ENCODE results near the gene GZMM. TPM values are rescaled to one million over a fixed set of nuclear protein-coding genes. Genes with fewer than 3 reads are reported as not detected.

GZMM gene
- total RNA-seq, 2 experiments from 2014 or later = 52.7 to 58.5 TPM

DNA sequence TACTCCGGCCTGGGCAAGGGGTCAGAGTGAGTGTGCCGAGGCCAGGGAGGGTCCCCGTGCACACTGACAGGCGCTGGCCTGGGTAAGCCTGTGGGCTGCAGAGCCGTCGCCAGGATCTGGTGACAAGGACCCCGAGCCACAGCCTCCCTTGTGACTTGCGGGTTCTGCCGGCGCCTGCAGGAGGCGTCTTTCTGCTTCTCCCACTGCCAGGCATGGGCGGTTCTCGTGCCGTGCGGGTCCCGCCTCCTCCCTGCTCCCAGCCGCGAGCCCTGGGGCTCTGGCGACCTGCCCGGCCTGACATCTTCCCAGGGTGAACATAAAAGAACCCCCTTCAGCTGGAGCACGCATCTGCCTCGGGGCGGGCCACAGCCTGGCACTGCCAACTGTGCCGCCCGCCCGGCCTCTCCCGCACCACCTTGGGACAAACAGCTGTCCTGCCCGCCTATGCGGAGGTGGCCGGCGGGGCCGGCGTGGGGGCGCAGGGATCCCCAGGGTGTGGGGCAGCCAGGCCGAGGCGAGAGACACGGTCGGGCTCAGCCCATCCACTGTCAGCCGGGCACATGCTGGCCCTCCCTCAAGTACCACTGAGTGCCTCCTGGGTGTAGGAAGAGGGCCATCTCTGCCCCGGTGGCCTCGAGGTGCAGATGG lies 44.4 kb downstream of the GZMM start:
- ATAC-seq (peak; percentile 80), DNase-seq (peak; percentile 84)
- Mint-ChIP-seq H3K27me3 (peaks cover 21% of the 10 kb centered on the region), H3K9me3 (no peaks in the 10 kb centered on the region), H3K36me3 (ENCODE audit: low read depth) (no peaks in the 10 kb centered on the region), H3K27ac (no peak overlapping the region), H3K4me1 (ENCODE audit: low read depth) (peaks cover 5% of the 10 kb centered on the region), H3K4me3 (no peak overlapping the region)
- ChIA-PET CTCF (interaction anchor here (0.8 to 1.0 kb wide), 3 partner anchors 10 to 72 kb away, joined by 3 to 4 read pairs (median 3); no protein-coding TSS in a partner anchor), POLR2A (interaction anchor here (1.1 kb wide), 1 partner anchor 44 kb away, joined by 3 read pairs; no protein-coding TSS in a partner anchor)
- TF ChIP-seq, protein P1, sequence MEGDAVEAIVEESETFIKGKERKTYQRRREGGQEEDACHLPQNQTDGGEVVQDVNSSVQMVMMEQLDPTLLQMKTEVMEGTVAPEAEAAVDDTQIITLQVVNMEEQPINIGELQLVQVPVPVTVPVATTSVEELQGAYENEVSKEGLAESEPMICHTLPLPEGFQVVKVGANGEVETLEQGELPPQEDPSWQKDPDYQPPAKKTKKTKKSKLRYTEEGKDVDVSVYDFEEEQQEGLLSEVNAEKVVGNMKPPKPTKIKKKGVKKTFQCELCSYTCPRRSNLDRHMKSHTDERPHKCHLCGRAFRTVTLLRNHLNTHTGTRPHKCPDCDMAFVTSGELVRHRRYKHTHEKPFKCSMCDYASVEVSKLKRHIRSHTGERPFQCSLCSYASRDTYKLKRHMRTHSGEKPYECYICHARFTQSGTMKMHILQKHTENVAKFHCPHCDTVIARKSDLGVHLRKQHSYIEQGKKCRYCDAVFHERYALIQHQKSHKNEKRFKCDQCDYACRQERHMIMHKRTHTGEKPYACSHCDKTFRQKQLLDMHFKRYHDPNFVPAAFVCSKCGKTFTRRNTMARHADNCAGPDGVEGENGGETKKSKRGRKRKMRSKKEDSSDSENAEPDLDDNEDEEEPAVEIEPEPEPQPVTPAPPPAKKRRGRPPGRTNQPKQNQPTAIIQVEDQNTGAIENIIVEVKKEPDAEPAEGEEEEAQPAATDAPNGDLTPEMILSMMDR (IDR thresholded peaks at IDR 0.05) = peak; percentile 58
- intact Hi-C loops (cut with micrococcal nuclease) = loop anchor here (10.0 kb wide), 1 partner anchor 147 kb away; no protein-coding TSS in a partner anchor

DNA sequence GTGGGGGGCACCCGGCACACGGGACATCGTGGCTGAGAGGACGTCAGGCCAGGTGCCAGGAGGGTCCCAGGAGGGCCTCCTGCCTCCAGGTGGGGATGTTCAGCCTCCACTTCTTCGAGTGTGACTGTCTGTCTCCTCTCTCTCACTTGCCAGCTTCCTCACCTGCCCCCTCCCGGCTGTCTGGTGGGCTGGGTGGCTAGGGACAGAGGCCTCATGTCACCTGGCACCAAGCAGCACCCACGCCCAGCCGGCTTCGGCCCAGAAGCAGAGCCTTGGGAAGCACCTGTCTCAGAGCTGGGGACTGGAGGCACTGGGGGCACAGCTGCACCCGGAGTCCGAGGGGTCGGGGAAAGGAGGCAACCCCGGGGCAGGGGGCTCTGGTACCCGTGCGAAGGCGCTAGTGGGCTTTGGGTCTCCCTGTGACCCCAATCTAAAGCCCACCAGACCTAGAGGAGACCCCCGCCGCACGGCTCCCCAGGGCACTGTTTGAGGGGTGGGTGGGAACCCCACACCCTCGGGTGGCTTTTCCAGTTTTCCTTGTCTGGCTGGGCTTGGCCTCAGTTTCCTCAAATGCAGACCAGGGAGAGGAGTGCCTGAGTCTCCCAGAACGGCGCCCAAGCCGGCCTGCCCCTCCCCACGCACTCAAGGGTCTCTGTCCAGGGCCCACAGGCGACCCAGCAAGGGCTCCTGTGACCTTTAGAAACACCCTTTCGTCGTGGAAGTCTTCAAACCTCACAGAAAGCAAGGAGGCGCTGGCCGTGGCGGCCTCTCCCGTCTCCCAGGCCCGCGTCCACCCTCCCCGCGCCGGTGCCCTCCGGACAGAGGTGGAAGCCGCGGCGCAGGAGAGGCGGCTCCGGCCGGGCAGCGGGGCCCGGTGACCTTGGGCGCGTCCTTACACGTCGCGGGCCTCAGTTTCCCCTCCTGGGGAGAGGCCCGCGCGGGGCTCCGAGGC lies 45.2 kb downstream of the GZMM start:
- TF ChIP-seq, protein P1 (IDR thresholded peaks at IDR 0.05) = no peak
- CTCF ChIA-PET = interaction anchor here (0.8 to 1.0 kb wide), 3 partner anchors 9 to 71 kb away, joined by 3 to 4 read pairs (median 3); no protein-coding TSS in a partner anchor

DNA sequence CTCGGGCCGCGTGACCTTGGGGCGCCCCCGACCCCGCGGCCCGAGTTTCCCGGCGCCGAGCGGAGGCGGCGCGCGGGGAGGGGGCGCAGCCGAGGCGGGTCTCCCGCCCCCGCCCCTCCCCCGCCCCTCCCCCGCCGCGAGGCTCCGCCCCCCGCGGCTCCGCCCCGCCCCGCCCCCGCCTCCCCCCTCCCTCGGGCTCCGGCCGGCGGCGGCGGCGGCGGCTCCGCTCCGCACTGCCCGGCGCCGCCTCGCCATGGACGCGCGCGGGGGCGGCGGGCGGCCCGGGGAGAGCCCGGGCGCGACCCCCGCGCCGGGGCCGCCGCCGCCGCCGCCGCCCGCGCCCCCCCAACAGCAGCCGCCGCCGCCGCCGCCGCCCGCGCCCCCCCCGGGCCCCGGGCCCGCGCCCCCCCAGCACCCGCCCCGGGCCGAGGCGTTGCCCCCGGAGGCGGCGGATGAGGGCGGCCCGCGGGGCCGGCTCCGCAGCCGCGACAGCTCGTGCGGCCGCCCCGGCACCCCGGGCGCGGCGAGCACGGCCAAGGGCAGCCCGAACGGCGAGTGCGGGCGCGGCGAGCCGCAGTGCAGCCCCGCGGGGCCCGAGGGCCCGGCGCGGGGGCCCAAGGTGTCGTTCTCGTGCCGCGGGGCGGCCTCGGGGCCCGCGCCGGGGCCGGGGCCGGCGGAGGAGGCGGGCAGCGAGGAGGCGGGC lies 46.0 kb downstream of the GZMM start, which contains the start of gene HCN2:
Gene HCN2 (plus strand): TSS at position 189 of the 703 bp plus-strand sequence. CDS start 65 bp downstream, at position 254.
- no peak for ATAC-seq
- Mint-ChIP-seq H3K27me3 (peaks cover 21% of the 10 kb centered on the region), H3K9me3 (no peaks in the 10 kb centered on the region), H3K27ac (no peak within 1 kb of the TSS), H3K36me3 (ENCODE audit: low read depth) (no peaks in the 10 kb centered on the region), H3K4me1 (ENCODE audit: low read depth) (peaks cover 2% of the 10 kb centered on the region), H3K4me3 (no peak within 1 kb of the TSS)
- intact Hi-C loops (cut with micrococcal nuclease) = loop anchor here (10.0 kb wide), 1 partner anchor 145 kb away; no protein-coding TSS in a partner anchor
- no peak for DNase-seq
- TF ChIP-seq, protein P1 (IDR thresholded peaks at IDR 0.05) = no peak
- ChIA-PET POLR2A (no interaction called here), CTCF (no interaction called here)

More for the DNA sequence above, 45.2 kb downstream of the GZMM start:
- POLR2A ChIA-PET = interaction anchor here (1.1 kb wide), 1 partner anchor 43 kb away, joined by 3 read pairs; no protein-coding TSS in a partner anchor
- peak; percentile 44 for DNase-seq
- no peaks in the 10 kb centered on the region for H3K9me3 Mint-ChIP-seq
- H3K36me3 Mint-ChIP-seq (ENCODE audit: low read depth) = no peaks in the 10 kb centered on the region
- H3K4me1 Mint-ChIP-seq (ENCODE audit: low read depth) = peaks cover 2% of the 10 kb centered on the region
- no peak overlapping the region for H3K27ac Mint-ChIP-seq
- H3K4me3 Mint-ChIP-seq = no peak overlapping the region
- peaks cover 21% of the 10 kb centered on the region for H3K27me3 Mint-ChIP-seq
- ATAC-seq = no peak
- intact Hi-C loops (cut with micrococcal nuclease) = loop anchor here (10.0 kb wide), 1 partner anchor 146 kb away; no protein-coding TSS in a partner anchor

DNA sequence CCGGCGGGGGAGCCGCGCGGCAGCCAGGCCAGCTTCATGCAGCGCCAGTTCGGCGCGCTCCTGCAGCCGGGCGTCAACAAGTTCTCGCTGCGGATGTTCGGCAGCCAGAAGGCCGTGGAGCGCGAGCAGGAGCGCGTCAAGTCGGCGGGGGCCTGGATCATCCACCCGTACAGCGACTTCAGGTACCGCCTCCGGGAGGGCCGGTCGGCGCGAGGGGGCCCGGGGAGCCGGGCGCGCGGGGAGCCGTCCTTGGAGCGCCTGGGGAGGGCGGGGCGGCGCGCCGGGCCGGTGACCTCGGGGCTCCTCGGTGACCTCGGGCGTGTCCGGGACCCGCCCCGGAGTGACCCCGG lies 46.5 kb downstream of the GZMM start:
- peaks cover 2% of the 10 kb centered on the region for H3K4me1 Mint-ChIP-seq (ENCODE audit: low read depth)
- no peak overlapping the region for H3K27ac Mint-ChIP-seq
- H3K27me3 Mint-ChIP-seq = peaks cover 21% of the 10 kb centered on the region
- no peaks in the 10 kb centered on the region for H3K36me3 Mint-ChIP-seq (ENCODE audit: low read depth)
- no peaks in the 10 kb centered on the region for H3K9me3 Mint-ChIP-seq
- ChIA-PET POLR2A (no interaction called here), CTCF (no interaction called here)
- DNase-seq = peak; percentile 37
- no peak overlapping the region for H3K4me3 Mint-ChIP-seq
- peak; percentile 28 for ATAC-seq
- intact Hi-C loops (cut with micrococcal nuclease) = no loop called here
- TF ChIP-seq, protein P1 (IDR thresholded peaks at IDR 0.05) = no peak
